Progenitor cell of endocrine pancreas (in vitro differentiated cells): ENCODE measurements around the gene MEIS1. TPM values are rescaled to one million over a fixed set of nuclear protein-coding genes. Genes with fewer than 3 reads are reported as not detected.
A peak's percentile ranks its signal among the peaks of the same experiment; 100 is the strongest.
"Not testable (repeated sequence)": the region's sequence is repeated elsewhere in the genome, so short reads cannot be mapped to it uniquely, and the experiment has no call there.

Experiments used
- DNase-seq: peaks from one replicate; pipeline ENCODE4 v3.0.0; 2021; ENCODE audit warnings: low spot score; ENCODE audit not compliant: unreplicated experiment
- H3K27ac Mint-ChIP-seq: 2 replicates; pipeline ENCODE4 v1.8.0; 2021; ENCODE audit warnings: mild to moderate bottlenecking, moderate library complexity, mixed read lengths
- H3K27me3 Mint-ChIP-seq: 2 replicates; pipeline ENCODE4 v1.8.0; 2021; ENCODE audit warnings: mixed read lengths
- H3K36me3 Mint-ChIP-seq: 2 replicates; pipeline ENCODE4 v1.8.0; 2022; ENCODE audit warnings: mixed read lengths; ENCODE audit not compliant: insufficient read depth
- H3K4me1 Mint-ChIP-seq: 2 replicates; pipeline ENCODE4 v1.8.0; 2021; ENCODE audit warnings: low read depth, mixed read lengths
- H3K4me3 Mint-ChIP-seq: 2 replicates; pipeline ENCODE4 v1.8.0; 2021; ENCODE audit warnings: low read depth, mild to moderate bottlenecking, moderate library complexity, mixed read lengths
- H3K9me3 Mint-ChIP-seq: 2 replicates; pipeline ENCODE4 v1.8.0; 2021; ENCODE audit warnings: low read depth, mixed read lengths
- CTCF ChIP-seq: fragments of 200-600 bp; sonication (generic); IDR thresholded peaks from one replicate; pipeline ENCODE4 v1.5.0; 2021; ENCODE audit warnings: antibody characterized with exemption, mild to moderate bottlenecking; ENCODE audit not compliant: unreplicated experiment
- long read RNA-seq: library from polyadenylated mRNA; unstranded; transcript quantifications from one replicate; pipeline ENCODE4 v2.0.0, GENCODE V29; 2020
- total RNA-seq: library from RNA; stranded (reverse); gene quantifications from 2 replicates; pipeline ENCODE4 v1.2.1, GENCODE V29; 2021

Gene MEIS1
- total RNA-seq, result 296 and 306 TPM in 2 replicates
- long read RNA-seq, full-length matches to known transcripts, result 31 of 160 reads
- long read RNA-seq, partial matches to known transcripts, result 37 of 160 reads
- long read RNA-seq, other reads (novel, unspliced or antisense), result 92 of 160 reads

GRCh38 chr2:66434679-66435548, at the start of gene MEIS1:
MEIS1 (plus strand) TSS chr2:66435125; CDS start chr2:66435857, 732 bp downstream.
- H3K27ac Mint-ChIP-seq, result peak within 1 kb of the TSS; percentile 100
- H3K9me3 Mint-ChIP-seq, result no peaks in the 10 kb centered on the region

GRCh38 chr2:66387016-66387753, 47.7 kb upstream of the MEIS1 start:
- H3K4me1 Mint-ChIP-seq, result peaks cover 10% of the 10 kb centered on the region
- DNase-seq, result no peak
- no peak for TF ChIP-seq CTCF
- H3K27me3 Mint-ChIP-seq, result no peaks in the 10 kb centered on the region
- H3K4me3 Mint-ChIP-seq, result no peak overlapping the region
- peaks cover 6% of the 10 kb centered on the region for H3K9me3 Mint-ChIP-seq
- no peak overlapping the region for H3K27ac Mint-ChIP-seq
- peaks cover 6% of the 10 kb centered on the region for H3K36me3 Mint-ChIP-seq

More at GRCh38 chr2:66434679-66435548, at the start of gene MEIS1:
- Mint-ChIP-seq H3K4me1 (peaks cover 15% of the 10 kb centered on the region), H3K27me3 (no peaks in the 10 kb centered on the region), H3K4me3 (peak within 1 kb of the TSS; percentile 95), H3K36me3 (peaks cover 25% of the 10 kb centered on the region)
- DNase-seq, result peak; percentile 78
- no peak for TF ChIP-seq CTCF

GRCh38 chr2:66389651-66390131, 45.2 kb upstream of the MEIS1 start:
- no peak for TF ChIP-seq CTCF
- H3K27ac Mint-ChIP-seq, result no peak overlapping the region
- peaks cover 10% of the 10 kb centered on the region for H3K36me3 Mint-ChIP-seq
- DNase-seq, result no peak
- peaks cover 5% of the 10 kb centered on the region for H3K4me1 Mint-ChIP-seq
- no peaks in the 10 kb centered on the region for H3K27me3 Mint-ChIP-seq
- peaks cover 9% of the 10 kb centered on the region for H3K9me3 Mint-ChIP-seq
- no peak overlapping the region for H3K4me3 Mint-ChIP-seq

GRCh38 chr2:66390152-66390551, 44.8 kb upstream of the MEIS1 start:
- Mint-ChIP-seq H3K36me3 (peaks cover 10% of the 10 kb centered on the region), H3K27ac (peak overlapping the region; percentile 62), H3K9me3 (peaks cover 9% of the 10 kb centered on the region), H3K4me1 (peaks cover 5% of the 10 kb centered on the region), H3K4me3 (peak overlapping the region; percentile 46), H3K27me3 (no peaks in the 10 kb centered on the region)
- no peak for TF ChIP-seq CTCF
- no peak for DNase-seq

- peaks cover 10% of the 10 kb centered on the region for H3K36me3 Mint-ChIP-seq
- H3K27ac Mint-ChIP-seq, result no peak overlapping the region
- TF ChIP-seq CTCF, result no peak
- no peaks in the 10 kb centered on the region for H3K27me3 Mint-ChIP-seq
- peak overlapping the region; percentile 59 for H3K4me3 Mint-ChIP-seq
- DNase-seq, result no peak
- H3K4me1 Mint-ChIP-seq, result peaks cover 5% of the 10 kb centered on the region
- H3K9me3 Mint-ChIP-seq, result peaks cover 9% of the 10 kb centered on the region
Observed at GRCh38 chr2:66390811-66391210, 44.1 kb upstream of the MEIS1 start.

- not testable (repeated sequence) for H3K27ac Mint-ChIP-seq, H3K4me1 Mint-ChIP-seq, DNase-seq, H3K9me3 Mint-ChIP-seq, H3K27me3 Mint-ChIP-seq
- Mint-ChIP-seq H3K36me3 (peaks cover 10% of the 10 kb centered on the region), H3K4me3 (peak overlapping the region; percentile 59)
Observed at GRCh38 chr2:66391240-66391639, 43.7 kb upstream of the MEIS1 start.
